ENCODE data around the gene NEGR1. TPM values are rescaled to one million over a fixed set of nuclear protein-coding genes. Genes with fewer than 3 reads are reported as not detected.

NEGR1 gene
- total RNA-seq, 1 donor from 2014 or later = 8.6 TPM

- Histone ChIP-seq H3K27me3 (ENCODE audit: insufficient read depth, low read length) (no peaks in the 10 kb centered on the region), H3K36me3 (ENCODE audit: insufficient read depth, low read length) (no peaks in the 10 kb centered on the region), H2AFZ (ENCODE audit: low read depth, low read length) (no peak overlapping the region), H3K4me1 (ENCODE audit: insufficient read depth, low read length) (no peaks in the 10 kb centered on the region), H3K4me2 (ENCODE audit: low read length) (no peak overlapping the region), H3K9me3 (ENCODE audit: insufficient read depth, low read depth, low read length) (no peaks in the 10 kb centered on the region), H3K9ac (ENCODE audit: low read length) (no peak overlapping the region), H3K4me3 (ENCODE audit: insufficient read depth, low read depth, low read length) (no peak overlapping the region), H3K79me2 (ENCODE audit: insufficient read depth, low read length) (no peaks in the 10 kb centered on the region), H3K27ac (ENCODE audit: low read depth, low read length) (no peak overlapping the region), H4K20me1 (ENCODE audit: insufficient read depth, low read length) (no peaks in the 10 kb centered on the region)
- H3K27me3 Mint-ChIP-seq (ENCODE audit: low read depth, unreplicated experiment) = no peaks in the 10 kb centered on the region
- TF ChIP-seq, protein P1, sequence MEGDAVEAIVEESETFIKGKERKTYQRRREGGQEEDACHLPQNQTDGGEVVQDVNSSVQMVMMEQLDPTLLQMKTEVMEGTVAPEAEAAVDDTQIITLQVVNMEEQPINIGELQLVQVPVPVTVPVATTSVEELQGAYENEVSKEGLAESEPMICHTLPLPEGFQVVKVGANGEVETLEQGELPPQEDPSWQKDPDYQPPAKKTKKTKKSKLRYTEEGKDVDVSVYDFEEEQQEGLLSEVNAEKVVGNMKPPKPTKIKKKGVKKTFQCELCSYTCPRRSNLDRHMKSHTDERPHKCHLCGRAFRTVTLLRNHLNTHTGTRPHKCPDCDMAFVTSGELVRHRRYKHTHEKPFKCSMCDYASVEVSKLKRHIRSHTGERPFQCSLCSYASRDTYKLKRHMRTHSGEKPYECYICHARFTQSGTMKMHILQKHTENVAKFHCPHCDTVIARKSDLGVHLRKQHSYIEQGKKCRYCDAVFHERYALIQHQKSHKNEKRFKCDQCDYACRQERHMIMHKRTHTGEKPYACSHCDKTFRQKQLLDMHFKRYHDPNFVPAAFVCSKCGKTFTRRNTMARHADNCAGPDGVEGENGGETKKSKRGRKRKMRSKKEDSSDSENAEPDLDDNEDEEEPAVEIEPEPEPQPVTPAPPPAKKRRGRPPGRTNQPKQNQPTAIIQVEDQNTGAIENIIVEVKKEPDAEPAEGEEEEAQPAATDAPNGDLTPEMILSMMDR (IDR thresholded peaks at IDR 0.05; ENCODE audit: insufficient read depth, low read depth, low read length) = no peak
- TF ChIP-seq EZH2 (IDR thresholded peaks at IDR 0.05; ENCODE audit: insufficient read depth, low read length) = no peak
- H3K36me3 Mint-ChIP-seq (ENCODE audit: low read depth, unreplicated experiment) = no peaks in the 10 kb centered on the region
- H3K4me3 Mint-ChIP-seq (ENCODE audit: unreplicated experiment) = no peak overlapping the region
- no peaks in the 10 kb centered on the region for H3K9me3 Mint-ChIP-seq (ENCODE audit: unreplicated experiment)
- DNase-seq (ENCODE audit: low read depth) (no peak), FAIRE-seq (no peak)
- no peaks in the 10 kb centered on the region for H3K4me1 Mint-ChIP-seq (ENCODE audit: low read depth, unreplicated experiment)
- H3K27ac Mint-ChIP-seq (ENCODE audit: unreplicated experiment) = no peak overlapping the region
Observed at GRCh38 chr1:71435951-71436350, 846.4 kb downstream of the NEGR1 start.

- DNase-seq (ENCODE audit: low read depth) (no peak), FAIRE-seq (no peak)
- Mint-ChIP-seq H3K9me3 (ENCODE audit: unreplicated experiment) (no peaks in the 10 kb centered on the region), H3K27me3 (ENCODE audit: low read depth, unreplicated experiment) (no peaks in the 10 kb centered on the region), H3K27ac (ENCODE audit: unreplicated experiment) (no peak overlapping the region), H3K4me3 (ENCODE audit: unreplicated experiment) (no peak overlapping the region), H3K4me1 (ENCODE audit: low read depth, unreplicated experiment) (no peaks in the 10 kb centered on the region), H3K36me3 (ENCODE audit: low read depth, unreplicated experiment) (no peaks in the 10 kb centered on the region)
- H3K79me2 ChIP-seq (ENCODE audit: insufficient read depth, low read length) = no peaks in the 10 kb centered on the region
- no peaks in the 10 kb centered on the region for H3K9me3 ChIP-seq (ENCODE audit: insufficient read depth, low read depth, low read length)
- H3K4me3 ChIP-seq (ENCODE audit: insufficient read depth, low read depth, low read length) = no peak overlapping the region
- no peaks in the 10 kb centered on the region for H3K27me3 ChIP-seq (ENCODE audit: insufficient read depth, low read length)
- no peak overlapping the region for H3K4me2 ChIP-seq (ENCODE audit: low read length)
- H3K9ac ChIP-seq (ENCODE audit: low read length) = no peak overlapping the region
- H3K4me1 ChIP-seq (ENCODE audit: insufficient read depth, low read length) = no peaks in the 10 kb centered on the region
- no peaks in the 10 kb centered on the region for H3K36me3 ChIP-seq (ENCODE audit: insufficient read depth, low read length)
- no peak overlapping the region for H2AFZ ChIP-seq (ENCODE audit: low read depth, low read length)
- no peaks in the 10 kb centered on the region for H4K20me1 ChIP-seq (ENCODE audit: insufficient read depth, low read length)
- TF ChIP-seq, protein P1 (IDR thresholded peaks at IDR 0.05; ENCODE audit: insufficient read depth, low read depth, low read length) = no peak
- TF ChIP-seq EZH2 (IDR thresholded peaks at IDR 0.05; ENCODE audit: insufficient read depth, low read length) = no peak
- H3K27ac ChIP-seq (ENCODE audit: low read depth, low read length) = no peak overlapping the region
Observed at GRCh38 chr1:71434240-71434639, 848.1 kb downstream of the NEGR1 start.

GRCh38 chr1:71428029-71428428 lies 854.3 kb downstream of the NEGR1 start:
- H2AFZ ChIP-seq (ENCODE audit: low read depth, low read length) = no peak overlapping the region
- TF ChIP-seq EZH2 (IDR thresholded peaks at IDR 0.05; ENCODE audit: insufficient read depth, low read length) = no peak
- TF ChIP-seq, protein P1 (IDR thresholded peaks at IDR 0.05; ENCODE audit: insufficient read depth, low read depth, low read length) = no peak
- no peaks in the 10 kb centered on the region for H3K9me3 ChIP-seq (ENCODE audit: insufficient read depth, low read depth, low read length)
- H3K79me2 ChIP-seq (ENCODE audit: insufficient read depth, low read length) = no peaks in the 10 kb centered on the region
- Mint-ChIP-seq H3K4me1 (ENCODE audit: low read depth, unreplicated experiment) (no peaks in the 10 kb centered on the region), H3K4me3 (ENCODE audit: unreplicated experiment) (no peak overlapping the region), H3K36me3 (ENCODE audit: low read depth, unreplicated experiment) (no peaks in the 10 kb centered on the region), H3K27me3 (ENCODE audit: low read depth, unreplicated experiment) (no peaks in the 10 kb centered on the region), H3K27ac (ENCODE audit: unreplicated experiment) (no peak overlapping the region), H3K9me3 (ENCODE audit: unreplicated experiment) (no peaks in the 10 kb centered on the region)
- no peaks in the 10 kb centered on the region for H3K36me3 ChIP-seq (ENCODE audit: insufficient read depth, low read length)
- H3K4me3 ChIP-seq (ENCODE audit: insufficient read depth, low read depth, low read length) = no peak overlapping the region
- H3K9ac ChIP-seq (ENCODE audit: low read length) = no peak overlapping the region
- DNase-seq (ENCODE audit: low read depth) (no peak), FAIRE-seq (no peak)
- H3K4me1 ChIP-seq (ENCODE audit: insufficient read depth, low read length) = no peaks in the 10 kb centered on the region
- H4K20me1 ChIP-seq (ENCODE audit: insufficient read depth, low read length) = no peaks in the 10 kb centered on the region
- no peaks in the 10 kb centered on the region for H3K27me3 ChIP-seq (ENCODE audit: insufficient read depth, low read length)
- H3K27ac ChIP-seq (ENCODE audit: low read depth, low read length) = no peak overlapping the region
- no peak overlapping the region for H3K4me2 ChIP-seq (ENCODE audit: low read length)
